ENCODE measurements around the gene SPACA4.

DNA sequence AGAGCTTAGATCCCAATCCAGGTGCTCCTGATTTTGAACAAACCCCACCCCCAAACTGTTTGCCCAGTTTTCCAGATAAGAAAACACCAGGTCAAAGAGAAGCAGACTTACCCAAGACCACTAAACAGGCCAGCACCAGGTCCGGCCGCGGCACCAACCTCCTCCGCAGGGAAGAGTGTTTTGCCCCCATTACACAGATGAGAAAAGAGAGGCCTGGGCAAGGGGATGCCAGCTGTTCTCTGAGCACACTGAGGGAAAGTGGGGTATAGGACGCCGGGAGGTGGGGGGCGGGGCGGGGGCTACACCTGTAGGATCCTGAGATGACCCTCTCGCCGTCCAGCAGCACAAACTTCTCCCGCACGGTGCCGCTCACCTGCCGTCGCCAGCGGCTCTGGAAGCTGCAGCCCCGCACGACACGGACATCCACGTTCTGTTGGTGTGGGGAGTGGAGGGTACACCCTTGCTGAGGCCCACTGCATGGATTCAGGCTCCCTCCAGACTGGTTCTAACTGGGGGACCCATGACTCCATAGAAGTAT, 3.1 kb downstream of the SPACA4 start:
- TF ChIP-seq, protein P1, sequence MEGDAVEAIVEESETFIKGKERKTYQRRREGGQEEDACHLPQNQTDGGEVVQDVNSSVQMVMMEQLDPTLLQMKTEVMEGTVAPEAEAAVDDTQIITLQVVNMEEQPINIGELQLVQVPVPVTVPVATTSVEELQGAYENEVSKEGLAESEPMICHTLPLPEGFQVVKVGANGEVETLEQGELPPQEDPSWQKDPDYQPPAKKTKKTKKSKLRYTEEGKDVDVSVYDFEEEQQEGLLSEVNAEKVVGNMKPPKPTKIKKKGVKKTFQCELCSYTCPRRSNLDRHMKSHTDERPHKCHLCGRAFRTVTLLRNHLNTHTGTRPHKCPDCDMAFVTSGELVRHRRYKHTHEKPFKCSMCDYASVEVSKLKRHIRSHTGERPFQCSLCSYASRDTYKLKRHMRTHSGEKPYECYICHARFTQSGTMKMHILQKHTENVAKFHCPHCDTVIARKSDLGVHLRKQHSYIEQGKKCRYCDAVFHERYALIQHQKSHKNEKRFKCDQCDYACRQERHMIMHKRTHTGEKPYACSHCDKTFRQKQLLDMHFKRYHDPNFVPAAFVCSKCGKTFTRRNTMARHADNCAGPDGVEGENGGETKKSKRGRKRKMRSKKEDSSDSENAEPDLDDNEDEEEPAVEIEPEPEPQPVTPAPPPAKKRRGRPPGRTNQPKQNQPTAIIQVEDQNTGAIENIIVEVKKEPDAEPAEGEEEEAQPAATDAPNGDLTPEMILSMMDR (IDR thresholded peaks at IDR 0.05), result no peak
- no peak for TF ChIP-seq EP300 (IDR thresholded peaks at IDR 0.05; ENCODE audit: borderline replicate concordance in 1 of 2, low read depth in 1 of 2, low read length in 1 of 2)

Data from SK-N-SH (cell line).